ENCODE data around the gene RYR3. TPM values are rescaled to one million over a fixed set of nuclear protein-coding genes. Genes with fewer than 3 reads are reported as not detected.

Gene RYR3
- total and polyA plus RNA-seq, 2 donors (not counting 1 experiment from before 2014, with no cell fraction given) = 0.17 TPM; not detected in 1

DNA sequence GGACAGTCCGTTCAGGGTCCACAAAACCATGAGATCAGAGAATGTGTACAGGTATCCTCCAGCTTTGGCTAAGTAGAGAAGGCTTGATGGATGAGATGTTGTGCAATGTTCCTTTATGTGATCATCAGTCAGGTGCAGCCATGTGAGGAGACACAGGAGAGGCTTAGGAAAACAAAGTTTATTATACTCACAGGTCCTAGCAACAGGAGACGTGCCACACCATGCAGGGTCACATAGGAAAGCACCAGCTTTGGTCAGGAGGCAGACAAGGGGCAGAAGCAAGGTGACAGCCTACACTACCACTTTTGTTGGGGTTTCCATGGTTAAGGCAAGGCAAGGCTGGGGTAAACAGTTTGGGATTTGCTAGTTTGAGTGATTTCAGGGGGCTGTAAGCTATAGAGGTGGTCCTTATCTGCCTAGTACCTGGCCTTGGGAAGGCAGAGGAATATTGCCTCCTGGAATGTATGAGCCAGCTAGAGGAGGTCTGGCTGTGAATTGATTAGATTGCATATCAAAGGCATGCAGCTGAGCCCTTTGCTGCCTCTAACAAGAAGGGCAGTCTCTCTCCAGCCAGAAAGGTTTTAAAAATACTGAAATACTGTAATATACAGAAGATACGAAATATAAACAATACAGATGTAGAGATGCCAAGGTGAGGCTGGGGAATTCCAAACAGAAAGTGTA, 248.6 kb downstream of the RYR3 start:
- H3K27me3 ChIP-seq (ENCODE audit: control insufficient read depth, insufficient read depth, low read length) = no peaks in the 10 kb centered on the region
- H2AFZ ChIP-seq (ENCODE audit: low read length) = no peak overlapping the region
- TF ChIP-seq EZH2 (IDR thresholded peaks at IDR 0.05; ENCODE audit: low read length, missing control alignments) = no peak
- TF ChIP-seq, protein P1, sequence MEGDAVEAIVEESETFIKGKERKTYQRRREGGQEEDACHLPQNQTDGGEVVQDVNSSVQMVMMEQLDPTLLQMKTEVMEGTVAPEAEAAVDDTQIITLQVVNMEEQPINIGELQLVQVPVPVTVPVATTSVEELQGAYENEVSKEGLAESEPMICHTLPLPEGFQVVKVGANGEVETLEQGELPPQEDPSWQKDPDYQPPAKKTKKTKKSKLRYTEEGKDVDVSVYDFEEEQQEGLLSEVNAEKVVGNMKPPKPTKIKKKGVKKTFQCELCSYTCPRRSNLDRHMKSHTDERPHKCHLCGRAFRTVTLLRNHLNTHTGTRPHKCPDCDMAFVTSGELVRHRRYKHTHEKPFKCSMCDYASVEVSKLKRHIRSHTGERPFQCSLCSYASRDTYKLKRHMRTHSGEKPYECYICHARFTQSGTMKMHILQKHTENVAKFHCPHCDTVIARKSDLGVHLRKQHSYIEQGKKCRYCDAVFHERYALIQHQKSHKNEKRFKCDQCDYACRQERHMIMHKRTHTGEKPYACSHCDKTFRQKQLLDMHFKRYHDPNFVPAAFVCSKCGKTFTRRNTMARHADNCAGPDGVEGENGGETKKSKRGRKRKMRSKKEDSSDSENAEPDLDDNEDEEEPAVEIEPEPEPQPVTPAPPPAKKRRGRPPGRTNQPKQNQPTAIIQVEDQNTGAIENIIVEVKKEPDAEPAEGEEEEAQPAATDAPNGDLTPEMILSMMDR (conservative IDR thresholded peaks at IDR 0.05 in 1 of 2, IDR thresholded peaks at IDR 0.05 in 1 of 2; ENCODE audit: low read depth in 1 of 2, low read length in 2 of 2) = no peak
- no peak overlapping the region for H3K27ac ChIP-seq (ENCODE audit: insufficient read depth, low read length)
- no peaks in the 10 kb centered on the region for H3K36me3 ChIP-seq (ENCODE audit: control insufficient read depth, insufficient read depth, low read length)
- no peaks in the 10 kb centered on the region for H3K4me1 ChIP-seq (ENCODE audit: control insufficient read depth, extremely low read depth, insufficient read depth, low read length)
- H3K9ac ChIP-seq (ENCODE audit: insufficient read depth, low read length) = no peak overlapping the region
- DNase-seq (ENCODE audit: low read depth in 2 of 2) = no peak
- no peak overlapping the region for H3K4me3 ChIP-seq (replicated peaks in 1 of 4; ENCODE audit: control extremely low read depth in 1 of 4, insufficient read depth in 1 of 4, low read depth in 3 of 4, low read length in 4 of 4)
- H3K79me2 ChIP-seq (ENCODE audit: control insufficient read depth, insufficient read depth, low read length) = no peaks in the 10 kb centered on the region
- no peaks in the 10 kb centered on the region for H3K9me3 ChIP-seq (ENCODE audit: control insufficient read depth, insufficient read depth, low read depth, low read length)
- no peaks in the 10 kb centered on the region for H4K20me1 ChIP-seq (ENCODE audit: control insufficient read depth, extremely low read depth, insufficient read depth, low read length)
- no peak overlapping the region for H3K4me2 ChIP-seq (ENCODE audit: extremely low read depth, insufficient read depth, low read length)

DNA sequence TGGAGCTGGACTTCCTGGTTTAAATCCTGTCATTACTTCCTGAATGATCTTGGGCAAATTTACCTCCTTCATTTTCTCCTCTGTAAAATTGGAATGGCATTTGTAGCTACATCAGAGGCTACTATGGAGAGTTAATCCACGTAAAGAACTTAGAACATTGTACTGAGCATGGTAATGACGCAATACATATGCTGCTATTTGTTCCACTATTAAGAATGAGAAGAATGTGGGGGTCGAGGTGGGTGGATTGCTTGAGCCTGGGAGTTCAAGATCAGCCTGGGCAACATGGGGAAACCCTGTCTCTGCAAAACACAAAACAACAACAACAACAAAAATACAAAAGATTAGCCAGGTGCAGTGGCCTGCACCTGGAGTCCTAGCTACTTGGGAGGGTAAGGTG, 250.6 kb downstream of the RYR3 start:
- H3K9ac ChIP-seq (ENCODE audit: insufficient read depth, low read length) = no peak overlapping the region
- no peaks in the 10 kb centered on the region for H3K79me2 ChIP-seq (ENCODE audit: control insufficient read depth, insufficient read depth, low read length)
- no peaks in the 10 kb centered on the region for H3K4me1 ChIP-seq (ENCODE audit: control insufficient read depth, extremely low read depth, insufficient read depth, low read length)
- H3K27me3 ChIP-seq (ENCODE audit: control insufficient read depth, insufficient read depth, low read length) = no peaks in the 10 kb centered on the region
- DNase-seq (ENCODE audit: low read depth in 2 of 2) = no peak
- H3K36me3 ChIP-seq (ENCODE audit: control insufficient read depth, insufficient read depth, low read length) = no peaks in the 10 kb centered on the region
- no peak for TF ChIP-seq EZH2 (IDR thresholded peaks at IDR 0.05; ENCODE audit: low read length, missing control alignments)
- TF ChIP-seq, protein P1 (conservative IDR thresholded peaks at IDR 0.05 in 1 of 2, IDR thresholded peaks at IDR 0.05 in 1 of 2; ENCODE audit: low read depth in 1 of 2, low read length in 2 of 2) = no peak
- H3K27ac ChIP-seq (ENCODE audit: insufficient read depth, low read length) = no peak overlapping the region
- H3K9me3 ChIP-seq (ENCODE audit: control insufficient read depth, insufficient read depth, low read depth, low read length) = no peaks in the 10 kb centered on the region
- no peak overlapping the region for H3K4me3 ChIP-seq (replicated peaks in 1 of 4; ENCODE audit: control extremely low read depth in 1 of 4, insufficient read depth in 1 of 4, low read depth in 3 of 4, low read length in 4 of 4)
- H2AFZ ChIP-seq (ENCODE audit: low read length) = no peak overlapping the region
- no peaks in the 10 kb centered on the region for H4K20me1 ChIP-seq (ENCODE audit: control insufficient read depth, extremely low read depth, insufficient read depth, low read length)
- no peak overlapping the region for H3K4me2 ChIP-seq (ENCODE audit: extremely low read depth, insufficient read depth, low read length)

DNA sequence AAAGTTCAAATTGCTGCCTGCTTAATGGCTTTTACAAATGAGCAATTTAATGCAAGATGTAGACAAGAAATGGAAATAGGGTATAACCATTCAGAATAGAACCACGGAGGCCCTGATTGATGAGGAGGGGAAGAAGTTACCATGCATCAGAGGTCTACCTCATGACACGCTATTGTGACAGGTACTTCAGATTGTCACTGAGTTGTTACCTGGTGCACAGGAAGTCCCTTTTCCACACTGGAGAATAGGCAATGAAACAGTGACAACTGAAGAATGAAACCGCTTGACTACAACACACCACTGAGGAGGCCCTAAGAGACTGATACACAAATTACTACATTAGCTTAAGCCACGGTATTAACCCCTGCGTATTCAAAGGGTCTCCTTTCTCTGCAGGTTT, 251.2 kb downstream of the RYR3 start:
- Histone ChIP-seq H3K9ac (ENCODE audit: insufficient read depth, low read length) (no peak overlapping the region), H3K4me3 (replicated peaks in 1 of 4; ENCODE audit: control extremely low read depth in 1 of 4, insufficient read depth in 1 of 4, low read depth in 3 of 4, low read length in 4 of 4) (no peak overlapping the region), H3K36me3 (ENCODE audit: control insufficient read depth, insufficient read depth, low read length) (no peaks in the 10 kb centered on the region), H3K27me3 (ENCODE audit: control insufficient read depth, insufficient read depth, low read length) (no peaks in the 10 kb centered on the region), H3K4me1 (ENCODE audit: control insufficient read depth, extremely low read depth, insufficient read depth, low read length) (no peaks in the 10 kb centered on the region), H3K79me2 (ENCODE audit: control insufficient read depth, insufficient read depth, low read length) (no peaks in the 10 kb centered on the region), H2AFZ (ENCODE audit: low read length) (no peak overlapping the region), H3K4me2 (ENCODE audit: extremely low read depth, insufficient read depth, low read length) (no peak overlapping the region), H4K20me1 (ENCODE audit: control insufficient read depth, extremely low read depth, insufficient read depth, low read length) (no peaks in the 10 kb centered on the region), H3K27ac (ENCODE audit: insufficient read depth, low read length) (no peak overlapping the region), H3K9me3 (ENCODE audit: control insufficient read depth, insufficient read depth, low read depth, low read length) (no peaks in the 10 kb centered on the region)
- TF ChIP-seq EZH2 (IDR thresholded peaks at IDR 0.05; ENCODE audit: low read length, missing control alignments) = no peak
- TF ChIP-seq, protein P1 (conservative IDR thresholded peaks at IDR 0.05 in 1 of 2, IDR thresholded peaks at IDR 0.05 in 1 of 2; ENCODE audit: low read depth in 1 of 2, low read length in 2 of 2) = no peak
- DNase-seq (ENCODE audit: low read depth in 2 of 2) = no peak
